PFSK-1 (cell line): ENCODE data around the gene ZNF157. TPM values are rescaled to one million over a fixed set of nuclear protein-coding genes. Genes with fewer than 3 reads are reported as not detected.

Experiments used
- FOXP2 ChIP-seq: optimal IDR thresholded peaks from 2 replicates; pipeline ENCODE3; 2011; ENCODE audit warnings: borderline replicate concordance, control low read depth, inconsistent platforms; ENCODE audit not compliant: insufficient read depth; ENCODE audit errors: extremely low read length, extremely low read depth
- POLR2AphosphoS5 ChIP-seq: IDR thresholded peaks from 2 replicates; pipeline ENCODE4 v1.6.1; 2012; ENCODE audit warnings: low read depth, mild to moderate bottlenecking, control low read depth, low read length, moderate library complexity
- SIN3A ChIP-seq: IDR thresholded peaks from 2 replicates; pipeline ENCODE4 v1.6.1; 2012; ENCODE audit warnings: mild to moderate bottlenecking, low read length, moderate library complexity, borderline replicate concordance; ENCODE audit not compliant: insufficient read depth
- TAF1 ChIP-seq: IDR thresholded peaks from 2 replicates; pipeline ENCODE4 v1.6.1; 2012; ENCODE audit warnings: low read length, control low read depth, borderline replicate concordance; ENCODE audit not compliant: insufficient read depth
- polyA plus RNA-seq: library from polyadenylated mRNA; unstranded; fragments of >200 nt; gene quantifications from one replicate; pipeline ENCODE4 v1.2.1, GENCODE V29; 2012; ENCODE audit warnings: low read depth, missing spikeins; ENCODE audit not compliant: insufficient read length
- TF ChIP-seq, protein P1 (sequence below), 2 experiments: IDR thresholded peaks; 2 replicates each; pipeline versions ENCODE4 v1.6.1 to v1.8.0; 2011 to 2012; ENCODE audit warnings: low read depth in 2 of 2, low read length in 2 of 2, control low read depth in 1 of 2, inconsistent platforms in 1 of 2, mild to moderate bottlenecking in 1 of 2, moderate library complexity in 1 of 2; ENCODE audit not compliant: insufficient read depth in 1 of 2

ZNF157 gene
- polyA plus RNA-seq = not detected

DNA sequence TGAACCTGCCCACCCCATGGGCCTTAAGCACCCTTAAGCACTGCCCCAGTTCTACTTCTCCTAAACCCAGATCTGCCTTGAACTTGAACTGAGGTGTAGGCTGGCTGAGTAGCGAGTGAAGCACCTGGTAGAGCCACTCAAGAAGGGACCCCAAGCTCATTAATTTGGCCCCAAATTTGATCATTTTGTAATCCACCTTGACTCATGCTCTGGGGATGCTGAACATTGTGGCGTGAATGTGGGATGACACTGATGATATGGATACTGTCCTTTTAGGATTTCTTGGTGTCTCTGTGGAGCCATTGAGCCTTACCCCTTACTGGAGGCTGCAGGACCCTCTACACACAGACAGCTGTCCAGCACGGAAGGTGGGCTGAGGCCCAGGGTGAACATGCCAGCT is at the start of gene ZNF157:
Gene ZNF157 (plus strand): TSS at position 301 of the 400 bp plus-strand sequence. CDS start 91 bp downstream, at position 392.
- TF ChIP-seq POLR2AphosphoS5 (no peak), SIN3A (no peak), FOXP2 (no peak), TAF1 (no peak)
- TF ChIP-seq, protein P1, sequence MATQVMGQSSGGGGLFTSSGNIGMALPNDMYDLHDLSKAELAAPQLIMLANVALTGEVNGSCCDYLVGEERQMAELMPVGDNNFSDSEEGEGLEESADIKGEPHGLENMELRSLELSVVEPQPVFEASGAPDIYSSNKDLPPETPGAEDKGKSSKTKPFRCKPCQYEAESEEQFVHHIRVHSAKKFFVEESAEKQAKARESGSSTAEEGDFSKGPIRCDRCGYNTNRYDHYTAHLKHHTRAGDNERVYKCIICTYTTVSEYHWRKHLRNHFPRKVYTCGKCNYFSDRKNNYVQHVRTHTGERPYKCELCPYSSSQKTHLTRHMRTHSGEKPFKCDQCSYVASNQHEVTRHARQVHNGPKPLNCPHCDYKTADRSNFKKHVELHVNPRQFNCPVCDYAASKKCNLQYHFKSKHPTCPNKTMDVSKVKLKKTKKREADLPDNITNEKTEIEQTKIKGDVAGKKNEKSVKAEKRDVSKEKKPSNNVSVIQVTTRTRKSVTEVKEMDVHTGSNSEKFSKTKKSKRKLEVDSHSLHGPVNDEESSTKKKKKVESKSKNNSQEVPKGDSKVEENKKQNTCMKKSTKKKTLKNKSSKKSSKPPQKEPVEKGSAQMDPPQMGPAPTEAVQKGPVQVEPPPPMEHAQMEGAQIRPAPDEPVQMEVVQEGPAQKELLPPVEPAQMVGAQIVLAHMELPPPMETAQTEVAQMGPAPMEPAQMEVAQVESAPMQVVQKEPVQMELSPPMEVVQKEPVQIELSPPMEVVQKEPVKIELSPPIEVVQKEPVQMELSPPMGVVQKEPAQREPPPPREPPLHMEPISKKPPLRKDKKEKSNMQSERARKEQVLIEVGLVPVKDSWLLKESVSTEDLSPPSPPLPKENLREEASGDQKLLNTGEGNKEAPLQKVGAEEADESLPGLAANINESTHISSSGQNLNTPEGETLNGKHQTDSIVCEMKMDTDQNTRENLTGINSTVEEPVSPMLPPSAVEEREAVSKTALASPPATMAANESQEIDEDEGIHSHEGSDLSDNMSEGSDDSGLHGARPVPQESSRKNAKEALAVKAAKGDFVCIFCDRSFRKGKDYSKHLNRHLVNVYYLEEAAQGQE (IDR thresholded peaks at IDR 0.05; ENCODE audit: insufficient read depth in 1 of 2, low read depth in 2 of 2, low read length in 2 of 2) = no peak

DNA sequence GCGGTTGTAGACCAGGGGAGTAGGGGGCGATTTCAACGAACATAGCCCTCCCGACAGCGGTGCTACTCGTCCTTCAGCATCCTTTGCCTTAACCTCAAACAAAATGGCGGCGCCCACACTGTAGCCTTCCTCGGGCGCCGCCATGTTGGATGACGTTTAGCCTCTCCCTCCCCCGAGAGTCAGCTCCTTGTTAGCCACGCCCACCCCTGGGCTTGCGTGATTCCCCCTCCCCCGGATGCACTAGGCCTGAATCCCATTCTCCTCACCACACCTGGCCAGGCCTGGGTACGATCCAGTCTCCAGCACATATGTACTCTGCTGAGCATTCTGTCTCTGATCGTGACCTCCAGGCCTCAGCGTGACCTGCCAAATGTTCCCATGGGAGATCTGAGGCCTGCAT is 49.0 kb upstream of the ZNF157 start:
- TF ChIP-seq TAF1 (no peak), SIN3A (no peak), FOXP2 (no peak), POLR2AphosphoS5 (no peak)
- TF ChIP-seq, protein P1 (IDR thresholded peaks at IDR 0.05; ENCODE audit: insufficient read depth in 1 of 2, low read depth in 2 of 2, low read length in 2 of 2) = no peak

DNA sequence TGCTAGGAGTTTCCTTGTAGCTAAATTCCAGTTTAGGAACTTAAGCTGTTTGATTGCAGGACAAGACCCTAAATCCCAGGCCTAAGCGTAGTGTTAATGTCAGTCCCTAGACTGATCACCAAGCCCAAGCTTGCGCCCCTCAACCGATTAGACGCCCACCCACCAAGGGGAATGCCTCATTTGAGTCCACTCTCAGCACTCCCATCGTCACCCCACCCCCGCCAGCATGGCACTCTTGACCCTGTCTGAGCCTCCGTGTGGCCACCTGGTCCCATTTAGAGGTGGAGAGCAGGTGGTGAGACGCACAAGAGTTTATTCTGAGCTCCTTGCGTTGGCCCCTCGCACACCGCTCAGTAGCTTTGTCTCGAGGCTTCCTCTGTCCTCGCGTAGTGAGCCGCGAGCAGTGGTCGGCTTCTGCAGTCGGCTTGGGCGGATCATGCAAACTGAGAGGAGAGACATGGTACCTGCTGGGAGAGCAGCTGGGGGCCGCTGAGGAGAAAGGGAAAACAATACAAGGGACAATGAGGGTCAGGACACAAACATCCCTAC is 48.5 kb upstream of the ZNF157 start:
- TF ChIP-seq, protein P1 (IDR thresholded peaks at IDR 0.05; ENCODE audit: insufficient read depth in 1 of 2, low read depth in 2 of 2, low read length in 2 of 2) = no peak
- TF ChIP-seq TAF1 = no peak
- no peak for TF ChIP-seq SIN3A
- no peak for TF ChIP-seq FOXP2
- TF ChIP-seq POLR2AphosphoS5 = no peak

GRCh38 chrX:47327902-47328301 is 42.5 kb upstream of the ZNF157 start:
- TF ChIP-seq FOXP2 (no peak), TAF1 (no peak), POLR2AphosphoS5 (no peak), SIN3A (no peak)
- TF ChIP-seq, protein P1 (IDR thresholded peaks at IDR 0.05; ENCODE audit: insufficient read depth in 1 of 2, low read depth in 2 of 2, low read length in 2 of 2) = no peak
